ENCODE data around the gene TNFAIP3. TPM values are rescaled to one million over a fixed set of nuclear protein-coding genes. Genes with fewer than 3 reads are reported as not detected.

The TNFAIP3 gene
- total and polyA plus RNA-seq, 5 experiments from 2014 or later: 61.5 to 139 (median 108) TPM

Other genes starting within 250 kb of the TNFAIP3 start
- gene PERP, start 240.2 kb downstream of the TNFAIP3 start, total RNA-seq: under 1 TPM; 0.27 to 0.39 TPM
- gene PERP, start 240.2 kb downstream of the TNFAIP3 start, polyA plus RNA-seq: under 1 TPM; 0.05 to 0.77 (median 0.48) TPM

All from naive thymus-derived CD8-positive, alpha-beta T cell (primary cell).